Measurements from ENCODE around the gene LRFN4. TPM values are rescaled to one million over a fixed set of nuclear protein-coding genes. Genes with fewer than 3 reads are reported as not detected.

The LRFN4 gene
- total and polyA plus RNA-seq, 2 donors (not counting 3 experiments of a cell fraction or from before 2014, with no cell fraction given), result 22.3 to 37.4 TPM

DNA sequence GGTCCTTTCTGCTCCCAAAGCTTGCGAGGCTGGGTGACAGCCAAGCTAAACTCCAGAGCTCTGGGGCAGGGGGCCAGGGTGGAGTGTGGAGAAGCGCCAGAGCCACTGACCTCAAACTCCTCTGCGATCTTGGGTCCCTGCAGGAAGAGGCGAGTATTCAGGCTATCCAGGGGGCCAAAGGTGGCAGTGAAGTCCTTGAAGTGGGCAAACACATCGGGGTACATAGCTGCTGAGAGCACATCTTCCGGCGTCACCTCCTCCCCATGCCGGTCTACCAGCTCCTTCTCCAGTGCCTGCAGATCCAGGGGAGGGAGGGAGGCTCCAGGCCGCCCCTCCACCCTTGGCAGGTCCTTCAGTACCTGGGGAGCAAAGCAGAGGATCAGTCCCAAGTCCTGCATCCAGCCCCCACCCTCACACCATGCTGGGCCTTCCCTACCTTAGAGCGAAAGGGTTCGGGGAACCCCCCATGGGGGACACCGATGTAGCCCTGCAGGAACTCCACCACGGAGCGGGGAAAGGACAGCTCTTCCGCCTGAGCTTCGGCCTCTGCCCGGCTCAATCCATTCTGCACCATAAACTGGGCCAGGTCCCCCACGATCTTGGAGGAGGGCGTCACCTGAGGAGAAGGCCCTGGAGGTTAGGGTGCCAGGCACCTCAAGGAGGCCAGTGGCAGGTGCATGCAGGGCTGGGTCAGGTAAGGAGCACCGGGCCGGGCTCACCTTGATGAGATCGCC, 7.2 kb upstream of the LRFN4 start:
- CTCF ChIA-PET, result interaction anchor here (1.0 to 1.2 kb wide), 2 partner anchors 15 to 126 kb away, joined by 3 read pairs; no protein-coding TSS in a partner anchor
- H3K36me3 ChIP-seq (ENCODE audit: control insufficient read depth in 2 of 2, extremely low read depth in 1 of 2, insufficient read depth in 2 of 2, low read length in 2 of 2), result peaks cover 7 to 13% of the 10 kb centered on the region in 2 experiments

DNA sequence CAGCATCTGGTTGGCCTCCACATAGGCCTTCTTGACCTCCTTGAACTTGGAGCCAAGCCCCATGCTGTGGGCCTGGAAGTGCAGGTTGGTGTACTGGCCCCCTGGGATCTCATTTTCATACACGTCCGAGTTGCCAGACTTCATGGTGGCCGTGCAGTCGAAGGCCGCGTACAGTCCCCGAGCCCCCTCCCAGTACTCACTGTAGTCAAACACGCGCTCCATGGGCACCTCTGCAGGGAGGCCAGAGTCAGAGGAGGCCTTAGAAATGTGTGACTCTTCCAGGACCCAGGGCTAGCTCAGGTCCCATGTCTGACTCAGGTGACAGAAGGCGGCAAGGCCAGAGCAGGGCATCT, 6.7 kb upstream of the LRFN4 start:
- intact Hi-C loops (cut with micrococcal nuclease), result no loop called here
- Histone ChIP-seq H4K20me1 (replicated peaks; ENCODE audit: control insufficient read depth, extremely low read depth, insufficient read depth, low read length) (no peaks in the 10 kb centered on the region), H3K9ac (replicated peaks; ENCODE audit: extremely low read depth, insufficient read depth, low read length) (no peak overlapping the region), H3K79me2 (ENCODE audit: control insufficient read depth, insufficient read depth, low read length) (peaks cover 5% of the 10 kb centered on the region), H3K4me3 (replicated peaks in 1 of 3; ENCODE audit: insufficient read depth in 1 of 3, low read depth in 1 of 3, low read length in 3 of 3) (no peak overlapping the region), H3K4me2 (ENCODE audit: insufficient read depth, low read length) (no peak overlapping the region), H3K36me3 (ENCODE audit: control insufficient read depth in 2 of 2, extremely low read depth in 1 of 2, insufficient read depth in 2 of 2, low read length in 2 of 2) (peaks cover 3 to 13% of the 10 kb centered on the region in 2 experiments), H3K4me1 (ENCODE audit: control insufficient read depth, extremely low read depth, insufficient read depth, low read length) (peaks cover 8% of the 10 kb centered on the region), H3K27me3 (ENCODE audit: control insufficient read depth in 2 of 2, insufficient read depth in 2 of 2, low read length in 2 of 2) (no peaks in the 10 kb centered on the region), H3K9me1 (replicated peaks; ENCODE audit: control insufficient read depth, extremely low read depth, insufficient read depth, low read length) (no peaks in the 10 kb centered on the region), H3K27ac (ENCODE audit: insufficient read depth, low read depth, low read length) (no peak overlapping the region), H3K9me3 (replicated peaks; ENCODE audit: control insufficient read depth, insufficient read depth, low read length) (no peaks in the 10 kb centered on the region), H2AFZ (ENCODE audit: low read depth, low read length) (no peak overlapping the region)
- dilution Hi-C loops (cut with MboI; ENCODE audit: extremely low pct_ligation_motif_present, low sequenced_read_pairs), result no loop called here
- TF ChIP-seq GATA2 (IDR thresholded peaks at IDR 0.05; ENCODE audit: insufficient read depth, insufficient read length, low read depth, low read length) (no peak), FOS (IDR thresholded peaks at IDR 0.05; ENCODE audit: borderline replicate concordance, insufficient read depth, low read length) (no peak), JUN (IDR thresholded peaks at IDR 0.05; ENCODE audit: borderline replicate concordance, insufficient read depth, insufficient read length, low read depth) (no peak), EZH2 (IDR thresholded peaks at IDR 0.05; ENCODE audit: borderline replicate concordance, low read depth, low read length, severe bottlenecking) (no peak), POLR2A (IDR thresholded peaks at IDR 0.05; ENCODE audit: low read depth, low read length) (no peak)
- TF ChIP-seq, protein P1, sequence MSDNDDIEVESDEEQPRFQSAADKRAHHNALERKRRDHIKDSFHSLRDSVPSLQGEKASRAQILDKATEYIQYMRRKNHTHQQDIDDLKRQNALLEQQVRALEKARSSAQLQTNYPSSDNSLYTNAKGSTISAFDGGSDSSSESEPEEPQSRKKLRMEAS (IDR thresholded peaks at IDR 0.05; ENCODE audit: insufficient read depth, insufficient read length), result no peak
- TF ChIP-seq, protein P2, sequence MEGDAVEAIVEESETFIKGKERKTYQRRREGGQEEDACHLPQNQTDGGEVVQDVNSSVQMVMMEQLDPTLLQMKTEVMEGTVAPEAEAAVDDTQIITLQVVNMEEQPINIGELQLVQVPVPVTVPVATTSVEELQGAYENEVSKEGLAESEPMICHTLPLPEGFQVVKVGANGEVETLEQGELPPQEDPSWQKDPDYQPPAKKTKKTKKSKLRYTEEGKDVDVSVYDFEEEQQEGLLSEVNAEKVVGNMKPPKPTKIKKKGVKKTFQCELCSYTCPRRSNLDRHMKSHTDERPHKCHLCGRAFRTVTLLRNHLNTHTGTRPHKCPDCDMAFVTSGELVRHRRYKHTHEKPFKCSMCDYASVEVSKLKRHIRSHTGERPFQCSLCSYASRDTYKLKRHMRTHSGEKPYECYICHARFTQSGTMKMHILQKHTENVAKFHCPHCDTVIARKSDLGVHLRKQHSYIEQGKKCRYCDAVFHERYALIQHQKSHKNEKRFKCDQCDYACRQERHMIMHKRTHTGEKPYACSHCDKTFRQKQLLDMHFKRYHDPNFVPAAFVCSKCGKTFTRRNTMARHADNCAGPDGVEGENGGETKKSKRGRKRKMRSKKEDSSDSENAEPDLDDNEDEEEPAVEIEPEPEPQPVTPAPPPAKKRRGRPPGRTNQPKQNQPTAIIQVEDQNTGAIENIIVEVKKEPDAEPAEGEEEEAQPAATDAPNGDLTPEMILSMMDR (IDR thresholded peaks at IDR 0.05; ENCODE audit: extremely low read depth in 1 of 2, insufficient read depth in 1 of 2, low read depth in 1 of 2, low read length in 2 of 2), result no peak
- no peak for FAIRE-seq
- ChIA-PET CTCF (interaction anchor here (2.4 kb wide), 1 partner anchor 125 kb away, joined by 12 read pairs; the partner anchor contains the start of gene C11orf86), POLR2A (no interaction called here)
- DNase-seq (ENCODE audit: low read depth, low spot score), result no peak
- no TSS peak for BruUV-seq (replicated peaks)

More for the DNA sequence above, 7.2 kb upstream of the LRFN4 start:
- no peak for DNase-seq (ENCODE audit: low read depth, low spot score)
- H3K27ac ChIP-seq (ENCODE audit: insufficient read depth, low read depth, low read length), result no peak overlapping the region
- H3K4me3 ChIP-seq (replicated peaks in 1 of 3; ENCODE audit: insufficient read depth in 1 of 3, low read depth in 1 of 3, low read length in 3 of 3), result no peak overlapping the region
- H3K4me2 ChIP-seq (ENCODE audit: insufficient read depth, low read length), result no peak overlapping the region
- dilution Hi-C loops (cut with MboI; ENCODE audit: extremely low pct_ligation_motif_present, low sequenced_read_pairs), result no loop called here
- peaks cover 10% of the 10 kb centered on the region for H3K79me2 ChIP-seq (ENCODE audit: control insufficient read depth, insufficient read depth, low read length)
- no peaks in the 10 kb centered on the region for H3K27me3 ChIP-seq (ENCODE audit: control insufficient read depth in 2 of 2, insufficient read depth in 2 of 2, low read length in 2 of 2)
- POLR2A ChIA-PET, result no interaction called here
- H4K20me1 ChIP-seq (replicated peaks; ENCODE audit: control insufficient read depth, extremely low read depth, insufficient read depth, low read length), result no peaks in the 10 kb centered on the region
- no peak overlapping the region for H3K9ac ChIP-seq (replicated peaks; ENCODE audit: extremely low read depth, insufficient read depth, low read length)
- intact Hi-C loops (cut with micrococcal nuclease), result loop anchor here (10.0 kb wide), 1 partner anchor 775 kb away; the partner anchor contains the start of gene NUDT8
- H3K9me3 ChIP-seq (replicated peaks; ENCODE audit: control insufficient read depth, insufficient read depth, low read length), result no peaks in the 10 kb centered on the region
- H3K9me1 ChIP-seq (replicated peaks; ENCODE audit: control insufficient read depth, extremely low read depth, insufficient read depth, low read length), result no peaks in the 10 kb centered on the region
- no TSS peak for BruUV-seq (replicated peaks)
- TF ChIP-seq POLR2AphosphoS5 (IDR thresholded peaks at IDR 0.05; ENCODE audit: insufficient read depth, low read depth, low read length) (no peak), JUN (IDR thresholded peaks at IDR 0.05; ENCODE audit: borderline replicate concordance, insufficient read depth, insufficient read length, low read depth) (no peak), GATA2 (IDR thresholded peaks at IDR 0.05; ENCODE audit: insufficient read depth, insufficient read length, low read depth, low read length) (no peak), POLR2A (IDR thresholded peaks at IDR 0.05; ENCODE audit: low read depth, low read length) (no peak)
- TF ChIP-seq, protein P1 (IDR thresholded peaks at IDR 0.05; ENCODE audit: insufficient read depth, insufficient read length), result no peak
- FAIRE-seq, result no peak
- no peak overlapping the region for H2AFZ ChIP-seq (ENCODE audit: low read depth, low read length)
- peaks cover 8% of the 10 kb centered on the region for H3K4me1 ChIP-seq (ENCODE audit: control insufficient read depth, extremely low read depth, insufficient read depth, low read length)
